Activated CD4-positive, alpha-beta memory T cell treated with anti-CD3 and anti-CD28 coated beads, Interleukin-2, amount 10 ng/mL, durations not matched to agents 7 days and 5 days (primary cell): ENCODE data around the gene B9D2. TPM values are rescaled to one million over a fixed set of nuclear protein-coding genes. Genes with fewer than 3 reads are reported as not detected.
"Not testable (repeated sequence)": the region's sequence is repeated elsewhere in the genome, so short reads cannot be mapped to it uniquely, and the experiment has no call there.

Experiments used
- CTCF ChIA-PET: fragments of 350-600 bp; sonication (Branson Sonifier 250); formaldehyde crosslinking; loops from one replicate; lab custom pipeline; 2021; ENCODE audit warnings: antibody characterized with exemption, inconsistent platforms; lab: Charles Lee
- POLR2A ChIA-PET: fragments of 350-600 bp; sonication (Branson Sonifier 250); formaldehyde crosslinking; loops from one replicate; lab custom pipeline; 2021; ENCODE audit warnings: antibody characterized with exemption; lab: Charles Lee
- DNase-seq: peaks from one replicate; pipeline ENCODE4 v3.0.0-alpha.2; 2020
- H3K27ac Mint-ChIP-seq: one replicate; pipeline ENCODE4 v1.8.0; 2021; ENCODE audit warnings: mild to moderate bottlenecking, mixed read lengths
- H3K27me3 Mint-ChIP-seq: one replicate; pipeline ENCODE4 v1.8.0; 2021; ENCODE audit warnings: mixed read lengths
- H3K36me3 Mint-ChIP-seq: one replicate; pipeline ENCODE4 v1.8.0; 2021; ENCODE audit warnings: low read depth, mixed read lengths
- H3K4me1 Mint-ChIP-seq: one replicate; pipeline ENCODE4 v1.8.0; 2021; ENCODE audit warnings: mixed read lengths
- H3K4me3 Mint-ChIP-seq: one replicate; pipeline ENCODE4 v1.8.0; 2021; ENCODE audit warnings: mild to moderate bottlenecking, mixed read lengths
- H3K9me3 Mint-ChIP-seq: one replicate; pipeline ENCODE4 v1.8.0; 2021; ENCODE audit warnings: mixed read lengths
- total RNA-seq, 2 experiments: library from RNA; stranded (reverse); gene quantifications; one replicate each; pipeline ENCODE4 v1.2.3, GENCODE V29; 2021

Gene B9D2
- total RNA-seq, 2 experiments from 2014 or later: 10.8 to 11.2 TPM

GRCh38 chr19:41352609-41353465 lies 11.1 kb downstream of the B9D2 start:
- Mint-ChIP-seq H3K4me1 (peaks cover 61% of the 10 kb centered on the region), H3K9me3 (peaks cover 3% of the 10 kb centered on the region), H3K27ac (peak overlapping the region; percentile 90), H3K4me3 (peak overlapping the region; percentile 97), H3K27me3 (no peaks in the 10 kb centered on the region), H3K36me3 (peaks cover 44% of the 10 kb centered on the region)
- CTCF ChIA-PET: interaction anchor here (0.6 to 6.9 kb wide), 16 partner anchors 11 to 194 kb away, joined by 3 to 81 read pairs (median 4); partner anchors contain the start of genes B9D2 and HNRNPUL1
- DNase-seq: peak; percentile 80
- POLR2A ChIA-PET: interaction anchor here (0.8 to 11.5 kb wide), 17 partner anchors 9 to 863 kb away, joined by 3 to 173 read pairs (median 5); partner anchors contain the start of genes B9D2, CCDC97, DMAC2 and HNRNPUL1

DNA sequence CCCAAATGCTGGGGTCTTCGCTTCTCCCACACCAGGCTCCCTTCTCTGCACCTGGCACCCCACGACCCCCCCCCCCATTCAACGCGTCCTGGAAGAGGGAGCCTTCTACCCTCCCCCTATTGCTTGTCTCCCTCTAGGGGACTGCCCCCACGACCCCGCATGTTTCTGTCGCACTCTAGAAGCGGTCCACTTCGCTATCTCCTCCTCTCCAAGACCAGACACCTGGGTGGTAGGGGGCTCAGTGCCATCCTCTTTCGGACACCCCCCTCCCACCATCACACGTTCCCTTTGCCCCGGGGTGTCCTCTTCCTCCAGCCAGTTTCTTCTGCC lies 11.7 kb downstream of the B9D2 start:
- Mint-ChIP-seq H3K4me3 (peak overlapping the region; percentile 97), H3K36me3 (peaks cover 48% of the 10 kb centered on the region), H3K27ac (peak overlapping the region; percentile 90), H3K27me3 (no peaks in the 10 kb centered on the region), H3K4me1 (peaks cover 58% of the 10 kb centered on the region), H3K9me3 (peaks cover 3% of the 10 kb centered on the region)
- no peak for DNase-seq
- ChIA-PET POLR2A (interaction anchor here (1.0 to 11.5 kb wide), 14 partner anchors 8 to 203 kb away, joined by 3 to 173 read pairs (median 8); partner anchors contain the start of genes B9D2, CCDC97, DMAC2 and HNRNPUL1), CTCF (interaction anchor here (0.6 to 6.9 kb wide), 17 partner anchors 10 to 195 kb away, joined by 3 to 81 read pairs (median 4); partner anchors contain the start of genes B9D2 and HNRNPUL1)

GRCh38 chr19:41351339-41352245 lies 12.4 kb downstream of the B9D2 start:
- Mint-ChIP-seq H3K27ac (peak overlapping the region; percentile 90), H3K27me3 (no peaks in the 10 kb centered on the region), H3K36me3 (peaks cover 48% of the 10 kb centered on the region), H3K4me1 (peaks cover 54% of the 10 kb centered on the region), H3K4me3 (peak overlapping the region; percentile 97), H3K9me3 (peaks cover 3% of the 10 kb centered on the region)
- DNase-seq: peak; percentile 87
- POLR2A ChIA-PET: interaction anchor here (0.7 to 11.5 kb wide), 16 partner anchors 9 to 203 kb away, joined by 3 to 173 read pairs (median 6); partner anchors contain the start of genes B9D2, CCDC97, DMAC2 and HNRNPUL1
- CTCF ChIA-PET: interaction anchor here (0.6 to 6.9 kb wide), 15 partner anchors 9 to 170 kb away, joined by 3 to 81 read pairs (median 4); partner anchors contain the start of genes B9D2, DMAC2 and HNRNPUL1

DNA sequence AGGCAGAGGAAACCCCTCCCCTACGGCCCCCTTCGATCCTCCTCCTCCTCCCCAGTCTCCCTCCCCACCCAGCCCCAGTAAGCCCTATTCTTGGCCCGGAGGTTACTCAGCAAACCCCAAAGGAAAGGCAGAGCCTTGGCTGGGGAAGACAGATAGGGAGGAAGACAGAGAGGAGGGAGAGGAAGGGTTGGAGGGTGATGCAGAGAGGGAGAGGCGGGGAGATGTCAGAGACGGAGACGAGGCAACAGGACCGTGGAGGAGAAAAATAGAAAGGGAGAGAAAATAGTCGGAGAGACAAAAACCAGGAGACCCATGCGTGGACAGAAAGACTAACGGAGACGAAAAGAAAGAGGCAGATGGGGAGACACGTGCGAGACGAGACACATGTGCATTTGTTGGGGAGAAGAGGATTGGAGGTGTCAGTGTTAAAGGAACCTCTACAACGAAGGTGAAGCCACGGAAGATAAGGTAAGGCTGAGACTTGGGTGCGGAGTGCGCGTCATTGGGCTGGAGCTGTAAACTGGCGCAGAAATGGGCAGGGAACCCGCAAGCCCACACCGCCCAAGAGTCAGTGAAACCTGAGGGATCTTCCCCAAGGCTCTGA lies 13.1 kb downstream of the B9D2 start:
- Mint-ChIP-seq H3K4me3 (peak overlapping the region; percentile 97), H3K27ac (peak overlapping the region; percentile 90), H3K9me3 (peaks cover 3% of the 10 kb centered on the region), H3K27me3 (no peaks in the 10 kb centered on the region), H3K4me1 (peaks cover 51% of the 10 kb centered on the region), H3K36me3 (peaks cover 56% of the 10 kb centered on the region)
- no peak for DNase-seq
- ChIA-PET POLR2A (interaction anchor here (0.7 to 11.5 kb wide), 11 partner anchors 8 to 198 kb away, joined by 3 to 173 read pairs (median 11); partner anchors contain the start of genes B9D2, CCDC97, DMAC2 and HNRNPUL1), CTCF (interaction anchor here (0.6 to 6.9 kb wide), 13 partner anchors 8 to 99 kb away, joined by 3 to 81 read pairs (median 4); partner anchors contain the start of genes B9D2, DMAC2 and HNRNPUL1)

- not testable (repeated sequence) for H3K27me3 Mint-ChIP-seq, H3K9me3 Mint-ChIP-seq, DNase-seq, H3K4me3 Mint-ChIP-seq, H3K27ac Mint-ChIP-seq
- ChIA-PET POLR2A (interaction anchor here (1.1 to 11.5 kb wide), 6 partner anchors 8 to 40 kb away, joined by 3 to 173 read pairs (median 8); partner anchors contain the start of gene CCDC97), CTCF (interaction anchor here (0.5 to 1.3 kb wide), 4 partner anchors 10 to 143 kb away, joined by 3 to 4 read pairs (median 4); no protein-coding TSS in a partner anchor)
- peaks cover 60% of the 10 kb centered on the region for H3K4me1 Mint-ChIP-seq
- peaks cover 78% of the 10 kb centered on the region for H3K36me3 Mint-ChIP-seq
These were observed 17.0 kb downstream of the B9D2 start for GRCh38 chr19:41346916-41347315.

GRCh38 chr19:41344162-41344561 lies 19.8 kb downstream of the B9D2 start:
- no peak overlapping the region for H3K4me3 Mint-ChIP-seq
- peaks cover 3% of the 10 kb centered on the region for H3K9me3 Mint-ChIP-seq
- H3K27me3 Mint-ChIP-seq: no peaks in the 10 kb centered on the region
- peaks cover 81% of the 10 kb centered on the region for H3K36me3 Mint-ChIP-seq
- POLR2A ChIA-PET: interaction anchor here (1.1 kb wide), 1 partner anchor 9 kb away, joined by 5 read pairs; no protein-coding TSS in a partner anchor
- CTCF ChIA-PET: no interaction called here
- peak overlapping the region; percentile 23 for H3K27ac Mint-ChIP-seq
- H3K4me1 Mint-ChIP-seq: peaks cover 62% of the 10 kb centered on the region
- no peak for DNase-seq

GRCh38 chr19:41341669-41342490 lies 22.1 kb downstream of the B9D2 start:
- H3K27ac Mint-ChIP-seq: peak overlapping the region; percentile 67

GRCh38 chr19:41339936-41340335 lies 24.0 kb downstream of the B9D2 start:
- POLR2A ChIA-PET: interaction anchor here (1.3 to 1.4 kb wide), 2 partner anchors 10 to 13 kb away, joined by 5 to 6 read pairs; no protein-coding TSS in a partner anchor
- no peak overlapping the region for H3K27ac Mint-ChIP-seq

More at GRCh38 chr19:41341669-41342490, 22.1 kb downstream of the B9D2 start:
- H3K36me3 Mint-ChIP-seq: peaks cover 82% of the 10 kb centered on the region
- peaks cover 56% of the 10 kb centered on the region for H3K4me1 Mint-ChIP-seq
- DNase-seq: no peak
- H3K4me3 Mint-ChIP-seq: peak overlapping the region; percentile 41
- no peaks in the 10 kb centered on the region for H3K9me3 Mint-ChIP-seq
- CTCF ChIA-PET: interaction anchor here (0.6 to 1.3 kb wide), 4 partner anchors 10 to 32 kb away, joined by 3 to 4 read pairs (median 3); no protein-coding TSS in a partner anchor
- H3K27me3 Mint-ChIP-seq: no peaks in the 10 kb centered on the region
- POLR2A ChIA-PET: interaction anchor here (1.2 to 2.2 kb wide), 4 partner anchors 9 to 14 kb away, joined by 4 to 8 read pairs (median 6); partner anchors contain the start of gene TGFB1

DNA sequence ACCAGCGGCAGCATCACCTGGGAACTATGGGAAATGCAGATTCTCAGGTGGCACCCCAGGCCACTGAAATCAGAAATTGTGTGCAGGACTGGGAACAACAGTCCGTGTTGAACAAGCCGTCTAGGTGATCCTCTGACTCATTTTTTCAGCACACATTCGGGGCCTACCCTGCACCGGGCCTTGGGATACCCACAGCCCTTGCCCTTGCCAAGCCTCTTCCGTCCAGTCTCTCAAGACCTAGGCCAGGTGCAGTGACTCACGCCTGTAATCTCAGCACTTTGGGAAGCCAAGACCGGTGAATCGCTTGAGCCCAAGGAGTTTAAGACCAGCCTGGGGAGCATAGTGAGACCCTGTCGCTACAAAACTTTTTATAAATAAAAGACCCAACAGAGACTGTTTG lies 28.5 kb downstream of the B9D2 start:
- Mint-ChIP-seq H3K36me3 (peaks cover 72% of the 10 kb centered on the region), H3K27me3 (no peaks in the 10 kb centered on the region), H3K9me3 (no peaks in the 10 kb centered on the region), H3K4me1 (peaks cover 55% of the 10 kb centered on the region), H3K4me3 (no peak overlapping the region), H3K27ac (no peak overlapping the region)
- ChIA-PET CTCF (interaction anchor here (0.6 to 1.5 kb wide), 4 partner anchors 16 to 1589 kb away, joined by 3 to 4 read pairs (median 4); no protein-coding TSS in a partner anchor), POLR2A (interaction anchor here (2.9 kb wide), 1 partner anchor 17 kb away, joined by 15 read pairs; no protein-coding TSS in a partner anchor)
- DNase-seq: no peak

More at GRCh38 chr19:41339936-41340335, 24.0 kb downstream of the B9D2 start:
- Mint-ChIP-seq H3K36me3 (peaks cover 74% of the 10 kb centered on the region), H3K4me1 (peaks cover 62% of the 10 kb centered on the region), H3K27me3 (no peaks in the 10 kb centered on the region), H3K4me3 (no peak overlapping the region), H3K9me3 (no peaks in the 10 kb centered on the region)
- no peak for DNase-seq
- CTCF ChIA-PET: no interaction called here

- H3K4me3 Mint-ChIP-seq: no peak overlapping the region
- no peak for DNase-seq
- H3K27ac Mint-ChIP-seq: peak overlapping the region; percentile 36
- no peaks in the 10 kb centered on the region for H3K9me3 Mint-ChIP-seq
- H3K4me1 Mint-ChIP-seq: peaks cover 55% of the 10 kb centered on the region
- peaks cover 70% of the 10 kb centered on the region for H3K36me3 Mint-ChIP-seq
- ChIA-PET POLR2A (interaction anchor here (2.9 kb wide), 1 partner anchor 17 kb away, joined by 15 read pairs; no protein-coding TSS in a partner anchor), CTCF (interaction anchor here (0.7 kb wide), 1 partner anchor 17 kb away, joined by 4 read pairs; no protein-coding TSS in a partner anchor)
- H3K27me3 Mint-ChIP-seq: no peaks in the 10 kb centered on the region
These were observed 29.2 kb downstream of the B9D2 start for GRCh38 chr19:41334793-41335192.
